MM.1S (cell line): Measurements from ENCODE around the gene GNAL.

Experiments used
- DNase-seq: peaks from one replicate; pipeline ENCODE4 v3.0.0-alpha.2; 2015
- H2AFZ ChIP-seq: fragments of 300-600 bp; sonication (generic); 2 replicates; pipeline ENCODE4 v1.6.0; 2016; ENCODE audit warnings: antibody characterized with exemption, low read length
- H3F3A ChIP-seq: fragments of 300-600 bp; sonication (generic); 2 replicates; pipeline ENCODE4 v1.6.1; 2016; ENCODE audit warnings: mild to moderate bottlenecking, antibody characterized with exemption, low read length, moderate library complexity, mixed read lengths; ENCODE audit not compliant: insufficient read depth
- H3K27ac ChIP-seq: fragments of 300-600 bp; sonication (generic); 2 replicates; pipeline ENCODE4 v1.5.1; 2016; ENCODE audit warnings: mild to moderate bottlenecking, low read length
- H3K27me3 ChIP-seq: fragments of 300-600 bp; sonication (generic); replicated peaks from 2 replicates; pipeline ENCODE4 v1.6.0; 2016; ENCODE audit warnings: low read length; ENCODE audit not compliant: insufficient read depth
- H3K36me3 ChIP-seq: fragments of 300-600 bp; sonication (generic); replicated peaks from 2 replicates; pipeline ENCODE4 v1.6.1; 2016; ENCODE audit warnings: mild to moderate bottlenecking, low read length, mixed read lengths; ENCODE audit not compliant: insufficient read depth
- H3K4me1 ChIP-seq: fragments of 300-600 bp; sonication (generic); 2 replicates; pipeline ENCODE4 v1.6.1; 2016; ENCODE audit warnings: low read length, mixed read lengths
- H3K4me2 ChIP-seq: fragments of 300-600 bp; sonication (generic); 2 replicates; pipeline ENCODE4 v1.6.0; 2016; ENCODE audit warnings: low read depth, low read length
- H3K4me3 ChIP-seq: fragments of 300-600 bp; sonication (generic); 2 replicates; pipeline ENCODE4 v1.5.1; 2016; ENCODE audit warnings: low read length, mixed read lengths
- H3K79me2 ChIP-seq: fragments of 300-600 bp; sonication (generic); 2 replicates; pipeline ENCODE4 v1.6.1; 2016; ENCODE audit warnings: mixed run types, low read length, mixed read lengths
- H3K9ac ChIP-seq: fragments of 300-600 bp; sonication (generic); 2 replicates; pipeline ENCODE4 v1.6.1; 2016; ENCODE audit warnings: low read length, mixed read lengths
- H3K9me2 ChIP-seq: fragments of 300-600 bp; sonication (generic); replicated peaks from 2 replicates; pipeline ENCODE4 v1.6.1; 2016; ENCODE audit warnings: mild to moderate bottlenecking, low read length, mixed read lengths; ENCODE audit not compliant: insufficient read depth
- H3K9me3 ChIP-seq: fragments of 300-600 bp; sonication (generic); replicated peaks from 2 replicates; pipeline ENCODE4 v1.6.1; 2016; ENCODE audit warnings: mild to moderate bottlenecking, low read length, mixed read lengths; ENCODE audit not compliant: insufficient read depth
- H4K20me1 ChIP-seq: fragments of 300-600 bp; sonication (generic); 2 replicates; pipeline ENCODE4 v1.6.1; 2016; ENCODE audit warnings: mild to moderate bottlenecking, low read length, moderate library complexity, mixed read lengths; ENCODE audit not compliant: insufficient read depth
- CTCF ChIP-seq: fragments of 300-600 bp; sonication (generic); IDR thresholded peaks from 2 replicates; pipeline ENCODE4 v1.5.1; 2016; ENCODE audit warnings: antibody characterized with exemption, low read length, mixed read lengths
- EZH2 ChIP-seq: fragments of 300-600 bp; sonication (generic); optimal IDR thresholded peaks from 2 replicates; pipeline ENCODE3; 2017; ENCODE audit warnings: low read depth, mild to moderate bottlenecking, antibody characterized with exemption, low read length, mixed read lengths
- EZH2phosphoT487 ChIP-seq: fragments of 300-600 bp; sonication (generic); IDR thresholded peaks from 2 replicates; pipeline ENCODE4 v1.6.1; 2018; ENCODE audit warnings: antibody characterized with exemption, low read length

Gene GNAL

DNA sequence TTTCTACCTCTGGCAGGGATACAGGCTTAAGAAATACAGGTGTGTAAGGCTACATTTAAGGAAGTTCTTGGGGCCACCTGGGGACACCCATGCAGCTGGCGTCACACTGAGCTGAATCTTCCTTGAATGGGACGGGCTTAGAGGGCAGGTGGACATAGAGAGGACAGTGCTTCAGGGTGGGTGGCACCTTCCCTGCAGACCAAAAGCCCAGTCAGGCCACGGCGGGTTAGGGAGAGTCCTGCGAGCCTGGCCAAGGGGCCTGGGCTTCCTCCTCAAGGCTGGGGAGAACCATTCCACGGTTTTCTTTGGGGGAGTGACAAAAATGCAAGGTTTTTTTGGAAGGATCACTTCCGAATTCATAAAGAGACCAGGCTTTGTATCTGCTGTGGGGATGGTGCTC is 73.4 kb downstream of the GNAL start:
- Histone ChIP-seq H3K9me2 (no peaks in the 10 kb centered on the region), H3K27ac (no peak overlapping the region), H3K9me3 (no peaks in the 10 kb centered on the region), H2AFZ (no peak overlapping the region), H3K9ac (no peak overlapping the region), H3K27me3 (no peaks in the 10 kb centered on the region), H3K79me2 (no peaks in the 10 kb centered on the region), H3K36me3 (no peaks in the 10 kb centered on the region), H3F3A (no peaks in the 10 kb centered on the region), H3K4me1 (no peaks in the 10 kb centered on the region), H3K4me2 (no peak overlapping the region), H4K20me1 (no peaks in the 10 kb centered on the region), H3K4me3 (no peak overlapping the region)
- TF ChIP-seq CTCF: no peak
- TF ChIP-seq EZH2: no peak
- TF ChIP-seq EZH2phosphoT487: no peak
- no peak for DNase-seq

- Histone ChIP-seq H3K9me3 (no peaks in the 10 kb centered on the region), H4K20me1 (no peaks in the 10 kb centered on the region), H3F3A (no peaks in the 10 kb centered on the region), H3K4me3 (no peak overlapping the region), H3K9ac (no peak overlapping the region), H3K4me1 (no peaks in the 10 kb centered on the region), H3K36me3 (no peaks in the 10 kb centered on the region), H3K27me3 (no peaks in the 10 kb centered on the region), H2AFZ (no peak overlapping the region), H3K9me2 (no peaks in the 10 kb centered on the region), H3K4me2 (no peak overlapping the region), H3K27ac (no peak overlapping the region), H3K79me2 (no peaks in the 10 kb centered on the region)
- TF ChIP-seq EZH2phosphoT487: no peak
- no peak for TF ChIP-seq CTCF
- TF ChIP-seq EZH2: no peak
- DNase-seq: no peak
Measured at GRCh38 chr18:11767329-11767728, 78.3 kb downstream of the GNAL start.

DNA sequence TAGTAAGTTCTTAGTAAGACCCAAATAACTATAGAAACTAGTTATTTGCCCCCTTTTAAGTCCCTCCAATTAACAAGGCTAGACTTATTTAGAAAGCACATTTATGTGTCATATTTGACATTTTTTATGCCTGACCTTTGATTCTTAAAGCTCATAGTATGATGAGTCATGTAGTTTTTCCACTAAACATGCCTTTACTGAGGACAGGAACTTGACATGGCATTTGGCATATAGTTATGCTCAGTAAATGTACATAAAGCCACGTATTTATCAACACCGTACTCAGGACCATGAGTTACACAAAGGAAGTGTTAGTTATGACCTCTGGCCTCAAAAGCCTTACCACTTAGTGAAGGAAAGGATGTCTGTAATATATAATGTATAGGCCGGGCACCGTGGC is 78.9 kb downstream of the GNAL start:
- no peaks in the 10 kb centered on the region for H3K9me2 ChIP-seq
- H3K4me2 ChIP-seq: no peak overlapping the region
- H3K27ac ChIP-seq: no peak overlapping the region
- H3K27me3 ChIP-seq: no peaks in the 10 kb centered on the region
- no peaks in the 10 kb centered on the region for H4K20me1 ChIP-seq
- no peak overlapping the region for H2AFZ ChIP-seq
- H3K9ac ChIP-seq: no peak overlapping the region
- H3K4me1 ChIP-seq: no peaks in the 10 kb centered on the region
- H3K9me3 ChIP-seq: no peaks in the 10 kb centered on the region
- no peaks in the 10 kb centered on the region for H3K36me3 ChIP-seq
- DNase-seq: no peak
- no peak overlapping the region for H3K4me3 ChIP-seq
- no peaks in the 10 kb centered on the region for H3K79me2 ChIP-seq
- TF ChIP-seq EZH2phosphoT487 (no peak), EZH2 (no peak), CTCF (no peak)
- H3F3A ChIP-seq: no peaks in the 10 kb centered on the region
